Mesodermal cell (in vitro differentiated cells): ENCODE results near the gene GSE1.

Experiments
- H3K27ac ChIP-seq: 2 replicates; pipeline ENCODE4 v1.7.0; 2013; ENCODE audit warnings: mild to moderate bottlenecking, low read depth, low read length, moderate library complexity; ENCODE audit not compliant: severe bottlenecking
- H3K36me3 ChIP-seq: 2 replicates; pipeline ENCODE4 v1.7.1; 2013; ENCODE audit warnings: mild to moderate bottlenecking, low read length, moderate library complexity; ENCODE audit not compliant: control insufficient read depth, insufficient read depth
- H3K4me1 ChIP-seq: one replicate; pipeline ENCODE4 v1.7.1; 2013; ENCODE audit warnings: mild to moderate bottlenecking, low read length; ENCODE audit not compliant: insufficient read depth, control insufficient read depth, poor library complexity, severe bottlenecking
- H3K4me3 ChIP-seq: 2 replicates; pipeline ENCODE4 v1.7.0; 2013; ENCODE audit warnings: low read length, control low read depth, mild to moderate bottlenecking; ENCODE audit not compliant: insufficient read depth, poor library complexity, severe bottlenecking; ENCODE audit errors: extremely low read depth
- H3K9me3 ChIP-seq: 2 replicates; pipeline ENCODE4 v1.7.1; 2013; ENCODE audit warnings: mild to moderate bottlenecking, low read length, moderate library complexity; ENCODE audit not compliant: control insufficient read depth
- WGBS, 2 experiments: methylation state at CpG; one replicate each; pipeline ENCODE4 v1.1.5; 2013; ENCODE audit warnings: missing lambda C conversion rate in 2 of 2; ENCODE audit not compliant: insufficient coverage in 2 of 2; 5-methylcytosine and 5-hydroxymethylcytosine counted together

Gene GSE1

DNA sequence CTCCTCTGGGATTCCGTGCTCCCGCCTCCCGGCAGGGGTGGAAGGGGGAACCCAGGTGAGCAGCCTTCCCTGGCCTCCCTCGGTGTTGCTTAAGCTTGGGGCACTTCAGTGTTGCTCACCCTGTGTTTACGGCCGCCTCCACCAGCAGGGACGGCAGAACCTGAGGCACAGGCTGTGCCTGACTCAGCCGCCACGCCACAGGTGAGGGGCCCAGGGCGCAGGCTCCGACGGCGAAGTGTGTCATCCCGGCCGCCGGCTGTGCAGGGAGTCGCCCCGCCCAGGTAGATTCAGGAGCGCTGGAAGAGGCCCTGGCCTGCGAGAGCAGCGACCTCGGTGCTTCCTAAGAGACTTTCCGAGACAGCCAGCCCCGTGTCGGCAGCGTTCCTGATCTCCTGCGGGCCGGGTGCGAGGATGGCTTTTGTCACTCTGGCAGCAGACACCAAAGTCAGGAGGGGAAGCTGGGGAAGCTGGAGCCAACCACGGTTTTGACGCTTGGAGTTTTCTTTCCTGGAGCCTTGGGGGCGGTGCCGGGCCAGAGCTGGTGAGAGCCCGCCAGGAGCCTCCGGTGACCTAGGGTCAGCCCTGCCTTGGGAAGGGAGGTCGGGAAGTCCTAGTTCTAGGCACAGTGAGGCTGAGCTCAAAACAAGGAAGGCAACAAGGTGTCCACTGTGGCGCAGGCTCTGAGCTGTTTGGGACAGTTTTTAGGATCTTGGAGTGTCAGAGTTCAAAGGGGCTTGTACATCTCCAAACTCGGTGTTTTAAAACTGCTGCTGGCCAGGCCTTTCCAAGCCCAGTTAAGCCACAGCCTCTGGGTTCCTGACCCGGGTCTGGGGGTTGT, 2.1 kb downstream of the GSE1 start:
- Histone ChIP-seq H3K9me3 (no peaks in the 10 kb centered on the region), H3K4me3 (peak overlapping the region; percentile 46), H3K36me3 (peaks cover 5% of the 10 kb centered on the region), H3K4me1 (peaks cover 31% of the 10 kb centered on the region), H3K27ac (peak overlapping the region; percentile 66)
- WGBS, 2 experiments, result 4% methylated on average over 34 to 36 of the region's 39 CpGs

DNA sequence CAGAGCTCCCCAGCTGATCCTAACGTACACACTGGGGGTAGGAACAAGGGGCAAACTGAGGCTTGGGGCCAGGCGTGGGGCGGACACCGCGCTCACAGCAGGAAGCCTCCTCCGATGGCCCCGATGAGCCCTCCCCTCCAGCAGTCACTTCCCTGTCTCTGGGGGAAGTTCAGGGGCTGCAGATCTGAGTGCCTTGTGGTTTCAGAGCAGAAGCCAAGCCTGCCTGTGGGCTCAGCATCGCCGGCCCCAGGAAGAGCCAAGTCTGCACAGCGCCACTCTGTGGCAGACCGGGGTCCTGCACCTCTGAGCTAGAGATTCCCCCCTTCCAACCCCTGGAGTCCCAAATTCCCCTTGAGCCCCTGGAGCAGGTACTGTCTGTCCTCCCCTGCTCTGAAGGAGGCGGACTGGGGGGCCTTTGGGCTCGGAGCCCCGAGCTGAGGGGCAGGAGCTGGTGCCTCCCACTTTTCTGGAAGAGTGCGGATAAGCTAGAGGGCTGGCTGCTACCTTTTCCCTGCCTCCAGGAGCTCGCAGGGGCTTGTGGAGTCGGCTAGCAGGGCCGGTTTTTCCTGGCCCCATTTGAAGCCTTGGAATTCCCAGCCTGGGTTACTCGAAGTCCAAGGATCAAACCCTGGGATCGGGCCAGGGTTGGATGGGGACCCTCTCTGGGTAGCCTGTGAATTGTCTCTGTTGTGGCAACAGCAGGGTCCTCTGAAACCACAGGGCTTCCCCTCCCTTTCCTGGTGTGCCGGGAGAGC, 2.9 kb downstream of the GSE1 start:
- Histone ChIP-seq H3K4me1 (peaks cover 28% of the 10 kb centered on the region), H3K9me3 (no peaks in the 10 kb centered on the region), H3K27ac (peak overlapping the region; percentile 66), H3K4me3 (peak overlapping the region; percentile 2), H3K36me3 (peaks cover 5% of the 10 kb centered on the region)
- WGBS, 2 experiments, result 33% methylated on average over 17 to 19 of the region's 21 CpGs

DNA sequence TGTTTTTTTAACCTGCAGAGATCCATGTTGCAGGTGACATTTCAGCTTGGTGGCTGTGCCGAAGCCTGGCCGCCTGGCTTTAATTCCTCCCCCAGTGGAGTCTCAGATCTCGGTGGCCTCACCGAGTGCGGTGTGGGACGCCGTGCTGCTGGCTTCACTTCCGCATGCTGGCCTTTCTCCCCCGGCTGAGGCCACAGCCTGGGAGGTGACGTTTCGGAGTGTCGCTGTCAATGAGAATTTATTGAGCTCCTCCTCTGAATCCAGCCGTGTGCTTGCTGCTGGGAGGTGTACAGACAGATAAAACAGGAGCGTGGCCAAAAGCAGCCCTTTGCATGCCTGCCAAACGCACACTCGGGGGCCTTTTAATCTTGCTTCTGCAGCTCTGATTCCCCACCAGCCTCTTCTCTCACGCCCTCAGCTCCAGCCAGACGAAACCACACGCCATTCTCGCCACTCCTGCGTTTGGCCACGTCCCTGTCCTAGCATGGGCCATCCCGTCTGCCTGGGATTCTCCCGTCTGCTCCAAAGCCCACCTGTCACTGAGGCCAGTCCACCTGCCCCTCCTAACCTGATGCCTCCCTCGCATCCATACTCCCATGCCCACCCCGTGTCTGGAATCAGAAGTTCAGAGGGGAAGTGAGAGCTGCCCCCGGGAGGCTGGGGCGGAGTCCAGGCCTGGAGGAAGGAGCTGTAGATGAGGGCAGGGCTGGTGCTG, 3.6 kb downstream of the GSE1 start:
- H3K4me3 ChIP-seq, result no peak overlapping the region
- H3K9me3 ChIP-seq, result no peaks in the 10 kb centered on the region
- H3K4me1 ChIP-seq, result peaks cover 28% of the 10 kb centered on the region
- H3K27ac ChIP-seq, result no peak overlapping the region
- 86 to 89% methylated on average over 25 to 26 of the region's 28 CpGs for WGBS, 2 experiments
- H3K36me3 ChIP-seq, result peaks cover 5% of the 10 kb centered on the region

DNA sequence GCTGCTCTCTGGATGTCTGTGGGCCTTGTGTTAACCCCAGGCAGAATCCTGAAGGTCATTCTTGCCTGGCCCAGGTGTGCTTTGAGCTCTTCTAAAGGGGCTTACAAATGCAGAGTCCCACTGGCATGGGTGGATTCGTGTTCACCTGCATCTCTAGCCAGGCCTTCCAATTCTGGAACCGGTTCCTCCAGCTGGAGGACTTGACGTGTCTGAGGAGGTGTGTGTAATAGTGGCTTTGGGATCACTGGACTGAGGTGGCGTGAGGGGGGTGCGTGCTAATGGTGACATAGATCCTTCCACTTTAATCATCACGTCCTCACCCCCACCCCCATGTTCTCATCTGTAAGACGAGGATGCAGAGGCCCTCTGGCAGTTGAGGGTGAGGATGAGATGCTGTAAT, 4.8 kb downstream of the GSE1 start:
- peaks cover 5% of the 10 kb centered on the region for H3K36me3 ChIP-seq
- H3K9me3 ChIP-seq, result no peaks in the 10 kb centered on the region
- H3K27ac ChIP-seq, result no peak overlapping the region
- H3K4me3 ChIP-seq, result no peak overlapping the region
- peaks cover 28% of the 10 kb centered on the region for H3K4me1 ChIP-seq
- 97 to 100% methylated on average over 2 to 3 of the region's 7 CpGs for WGBS, 2 experiments

DNA sequence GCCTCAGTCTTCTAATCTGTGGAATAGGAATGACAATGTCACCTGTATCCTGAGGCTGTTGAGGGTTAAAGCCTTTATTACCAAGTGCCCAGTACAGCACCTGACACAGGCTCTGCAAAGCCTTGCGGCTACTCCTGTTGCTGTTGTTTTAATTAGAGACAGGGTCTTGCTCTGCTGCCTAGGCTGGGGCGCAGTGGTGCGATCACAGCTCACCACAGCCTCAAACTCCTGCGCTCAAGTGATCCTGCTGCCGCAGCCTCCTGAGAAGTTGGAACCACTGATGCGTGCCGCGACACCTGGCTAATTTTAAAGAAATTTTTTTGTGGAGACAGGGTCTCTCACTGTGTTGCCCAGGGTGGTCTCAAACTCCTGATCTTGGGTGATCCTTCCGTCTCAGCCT, 5.4 kb downstream of the GSE1 start:
- 93 to 97% methylated on average over 9 of the region's 9 CpGs for WGBS, 2 experiments
- Histone ChIP-seq H3K27ac (no peak overlapping the region), H3K9me3 (no peaks in the 10 kb centered on the region), H3K4me1 (peaks cover 28% of the 10 kb centered on the region), H3K36me3 (peaks cover 5% of the 10 kb centered on the region), H3K4me3 (no peak overlapping the region)

DNA sequence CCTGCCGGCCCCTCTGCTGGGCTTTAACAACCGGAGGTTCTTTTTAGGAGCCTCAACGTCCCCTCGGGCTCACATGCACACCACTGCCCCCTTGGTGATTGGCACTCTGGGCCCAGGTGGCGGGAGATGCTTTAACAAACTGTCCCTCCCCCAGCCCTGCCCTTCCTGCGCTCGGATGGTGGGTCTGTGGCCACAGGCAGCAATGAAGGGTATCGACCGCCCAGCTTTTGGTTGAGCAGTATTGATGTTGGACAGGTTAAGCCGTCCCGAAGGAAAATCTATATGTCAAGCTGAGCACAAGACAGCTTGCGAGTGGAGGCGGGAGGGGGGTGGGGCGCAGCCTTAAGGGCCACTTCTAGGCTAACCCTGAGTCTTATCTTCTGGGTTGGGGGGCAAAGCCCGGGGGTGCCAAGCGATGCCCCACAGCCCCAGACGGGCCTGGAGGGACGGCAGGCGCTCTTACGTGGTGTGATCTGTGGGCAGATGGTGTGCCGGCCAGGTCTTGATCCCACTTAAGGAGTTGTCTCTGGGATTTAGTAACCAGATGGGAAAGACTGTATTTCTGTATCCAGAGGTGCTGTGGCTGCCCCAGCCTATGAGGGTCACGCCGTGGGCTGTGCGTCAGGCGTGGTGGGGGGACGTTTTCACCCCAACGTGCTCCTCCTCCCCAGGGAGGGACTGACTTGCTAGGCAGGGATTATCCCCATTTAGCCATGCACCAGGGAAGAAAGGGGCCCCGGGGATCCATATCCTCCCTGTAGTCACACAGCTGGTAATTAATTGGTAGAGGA, 6.2 kb downstream of the GSE1 start:
- WGBS, 2 experiments, result 90 to 95% methylated on average over 24 to 26 of the region's 28 CpGs
- no peaks in the 10 kb centered on the region for H3K9me3 ChIP-seq
- H3K27ac ChIP-seq, result no peak overlapping the region
- peaks cover 26% of the 10 kb centered on the region for H3K4me1 ChIP-seq
- no peak overlapping the region for H3K4me3 ChIP-seq
- H3K36me3 ChIP-seq, result peaks cover 5% of the 10 kb centered on the region

DNA sequence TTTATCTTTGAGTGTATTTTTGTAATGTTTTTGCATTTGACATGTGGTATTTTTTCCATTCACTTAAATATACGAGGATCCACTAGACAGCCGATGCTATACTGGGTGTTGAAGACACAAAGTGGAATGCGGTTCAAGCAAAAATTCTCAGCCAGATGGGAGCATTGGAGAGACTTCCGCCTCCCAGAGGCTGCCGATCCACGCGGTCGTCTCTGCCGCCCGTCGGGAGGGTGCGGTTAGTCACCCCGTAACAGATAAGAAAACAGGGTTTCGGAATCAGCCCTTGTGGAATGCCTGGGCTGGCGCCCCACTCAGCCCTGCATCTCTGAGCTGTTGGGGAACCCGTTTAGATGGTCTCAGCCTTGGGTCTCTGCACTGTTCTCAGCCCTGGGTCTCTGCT, 7.3 kb downstream of the GSE1 start:
- peaks cover 5% of the 10 kb centered on the region for H3K36me3 ChIP-seq
- no peak overlapping the region for H3K27ac ChIP-seq
- H3K4me1 ChIP-seq, result peaks cover 20% of the 10 kb centered on the region
- H3K9me3 ChIP-seq, result no peaks in the 10 kb centered on the region
- no peak overlapping the region for H3K4me3 ChIP-seq
- 98 to 99% methylated on average over 16 of the region's 16 CpGs for WGBS, 2 experiments

DNA sequence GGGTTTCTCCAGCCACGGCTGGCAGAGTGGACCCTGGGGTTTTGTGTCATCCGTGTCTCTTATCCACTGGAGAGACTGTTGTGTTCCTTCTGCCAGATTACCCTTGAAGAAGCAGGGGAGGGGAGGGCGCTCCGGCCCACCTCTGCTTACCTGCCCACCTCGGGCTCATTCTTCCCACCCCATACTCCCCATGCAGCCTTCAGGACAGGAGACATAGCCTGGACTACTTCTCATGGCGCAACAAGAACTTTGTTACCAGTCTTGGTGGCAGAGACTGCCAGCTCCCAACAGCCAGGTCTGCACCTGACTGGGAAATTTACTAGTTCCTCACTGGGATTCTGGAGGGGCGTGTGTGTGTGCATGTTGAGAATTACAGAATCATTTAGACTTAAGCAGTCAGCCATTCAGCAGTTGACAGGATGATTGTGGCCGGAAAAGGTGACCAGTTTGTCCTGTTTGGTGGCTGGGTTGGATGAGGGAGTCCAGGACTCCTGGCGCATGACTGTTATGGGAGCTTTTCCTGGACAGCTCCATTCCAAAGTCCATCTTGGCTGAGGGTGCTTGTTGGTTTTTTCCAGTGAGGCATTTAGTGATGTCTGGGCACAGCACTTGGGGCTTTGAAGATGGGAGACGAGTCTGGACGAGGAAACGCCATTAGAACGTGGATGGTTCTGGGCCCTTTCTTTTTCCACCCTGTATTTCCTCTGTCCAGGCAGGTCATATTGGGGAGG, 8.7 kb downstream of the GSE1 start:
- Histone ChIP-seq H3K27ac (no peak overlapping the region), H3K9me3 (no peaks in the 10 kb centered on the region), H3K4me1 (peaks cover 18% of the 10 kb centered on the region), H3K36me3 (peaks cover 5% of the 10 kb centered on the region), H3K4me3 (no peak overlapping the region)
- 88 to 96% methylated on average over 4 to 5 of the region's 13 CpGs for WGBS, 2 experiments

DNA sequence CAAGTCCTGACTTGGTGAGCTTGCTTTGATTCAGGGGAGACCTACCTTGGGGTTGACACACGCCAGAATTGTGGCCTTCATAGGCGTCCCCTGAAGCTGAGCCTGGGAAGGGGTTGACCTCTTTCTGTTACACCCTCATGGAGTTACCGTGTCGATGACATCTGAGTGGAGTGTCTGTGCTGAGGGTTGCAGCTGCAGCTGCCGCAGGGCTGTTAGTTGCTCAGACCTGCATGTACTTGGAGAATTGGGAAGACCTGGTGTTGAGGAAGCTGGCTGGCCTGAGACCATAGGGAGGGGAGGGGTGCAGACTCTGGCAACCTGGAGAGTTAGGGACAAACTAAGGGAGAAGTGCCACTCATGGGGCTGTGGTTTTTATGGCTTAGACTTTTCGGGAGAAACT, 9.6 kb downstream of the GSE1 start:
- H3K4me1 ChIP-seq, result peaks cover 23% of the 10 kb centered on the region
- H3K36me3 ChIP-seq, result peaks cover 5% of the 10 kb centered on the region
- H3K9me3 ChIP-seq, result no peaks in the 10 kb centered on the region
- WGBS, 2 experiments, result 87 to 94% methylated on average over 6 of the region's 6 CpGs
- H3K4me3 ChIP-seq, result no peak overlapping the region
- no peak overlapping the region for H3K27ac ChIP-seq
